ENCODE measurements around the gene MAP3K5. TPM values are rescaled to one million over a fixed set of nuclear protein-coding genes. Genes with fewer than 3 reads are reported as not detected.

The MAP3K5 gene
- total and polyA plus RNA-seq, 4 experiments from 2014 or later = 7.3 to 31.7 (median 28.8) TPM

DNA sequence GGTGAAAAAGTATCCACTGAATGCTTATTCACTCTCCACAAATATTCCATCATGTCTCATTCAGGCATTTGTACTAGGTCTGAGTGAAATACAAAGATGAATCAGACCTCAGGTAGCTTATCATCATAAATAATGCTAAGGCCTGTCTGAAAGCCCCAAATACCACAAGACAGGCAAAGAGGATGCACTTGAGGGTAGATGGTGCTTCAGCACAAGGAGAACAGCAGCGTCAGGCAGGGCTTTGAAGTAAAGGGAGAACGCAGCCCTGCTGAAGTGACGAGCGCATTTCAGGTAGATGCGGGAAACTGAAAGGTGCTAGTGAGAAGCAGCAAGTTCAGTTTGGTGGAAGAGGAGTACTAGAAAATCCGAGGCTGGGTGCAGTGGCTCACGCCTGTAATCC is 38.7 kb downstream of the MAP3K5 start:
- peak; percentile 80 to 91 (median 87) for DNase-seq
- Mint-ChIP-seq H3K36me3 (peaks cover 0 to 5% of the 10 kb centered on the region in 2 donors), H3K4me3 (peak overlapping the region; percentile 52 to 81 (median 66)), H3K4me1 (peaks cover 66 to 83% (median 78%) of the 10 kb centered on the region in 4 donors), H3K9me3 (no peaks in the 10 kb centered on the region), H3K27me3 (no peaks in the 10 kb centered on the region), H3K27ac (peak overlapping the region; percentile 79 to 97 (median 95))
- Histone ChIP-seq H3K9me3 (ENCODE audit: control insufficient read depth in 1 of 2, low read length in 2 of 2) (no peaks in the 10 kb centered on the region), H3K4me1 (ENCODE audit: insufficient read depth, low read length) (peaks cover 80% of the 10 kb centered on the region), H3K36me3 (ENCODE audit: insufficient read depth, low read length) (no peaks in the 10 kb centered on the region), H3K4me3 (ENCODE audit: low read length in 2 of 2) (no peak overlapping the region), H3K27me3 (ENCODE audit: insufficient read depth, low read length) (no peaks in the 10 kb centered on the region), H3K27ac (ENCODE audit: low read depth, low read length) (peak overlapping the region; percentile 51)
- CTCF ChIA-PET (ENCODE audit: partially characterized antibody) = interaction anchor here (0.7 to 6.1 kb wide), 8 partner anchors 10 to 109 kb away, joined by 3 to 101 read pairs (median 8); partner anchors contain the start of gene MAP3K5
- POLR2A ChIA-PET (ENCODE audit: partially characterized antibody) = interaction anchor here (0.9 to 13.2 kb wide), 12 partner anchors 10 to 1255 kb away, joined by 3 to 249 read pairs (median 4); partner anchors contain the start of genes AHI1, BCLAF1, MAP3K5 and PEX7
- intact Hi-C loops (cut with micrococcal nuclease) = loop anchor here (1.0 to 5.0 kb wide), 5 partner anchors 11 to 111 kb away; partner anchors contain the start of gene MAP3K5

DNA sequence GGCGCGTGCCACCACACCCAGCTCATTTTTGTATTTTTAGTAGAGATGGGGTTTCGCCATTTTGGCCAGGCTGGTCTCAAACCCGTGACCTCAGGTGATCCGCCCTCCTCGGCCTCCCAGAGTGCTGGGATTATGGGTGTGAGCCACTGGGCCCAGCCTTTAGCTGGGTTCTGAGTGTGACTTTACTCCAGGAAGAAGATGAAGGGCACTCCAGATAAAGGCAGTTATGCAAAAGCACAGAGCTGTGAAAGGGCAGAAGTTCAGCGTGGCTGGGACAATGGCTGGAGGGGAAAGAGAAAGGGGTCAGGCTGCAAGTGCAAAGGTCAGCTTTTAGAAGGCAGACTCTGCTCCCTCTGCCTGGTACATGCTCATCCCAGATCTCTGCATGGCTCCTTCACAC is 39.7 kb downstream of the MAP3K5 start:
- intact Hi-C loops (cut with micrococcal nuclease) = loop anchor here (5.0 kb wide), 1 partner anchor 110 kb away; no protein-coding TSS in a partner anchor
- POLR2A ChIA-PET (ENCODE audit: partially characterized antibody) = interaction anchor here (0.9 to 13.2 kb wide), 13 partner anchors 9 to 137 kb away, joined by 3 to 249 read pairs (median 4); partner anchors contain the start of gene MAP3K5
- peaks cover 0 to 5% of the 10 kb centered on the region in 2 donors for H3K36me3 Mint-ChIP-seq
- Histone ChIP-seq H3K9me3 (ENCODE audit: control insufficient read depth in 1 of 2, low read length in 2 of 2) (no peaks in the 10 kb centered on the region), H3K36me3 (ENCODE audit: insufficient read depth, low read length) (no peaks in the 10 kb centered on the region), H3K27me3 (ENCODE audit: insufficient read depth, low read length) (no peaks in the 10 kb centered on the region), H3K4me1 (ENCODE audit: insufficient read depth, low read length) (peaks cover 90% of the 10 kb centered on the region), H3K4me3 (ENCODE audit: low read length in 2 of 2) (peak overlapping the region in 1 of 2 donors; percentile 12), H3K27ac (ENCODE audit: low read depth, low read length) (peak overlapping the region; percentile 51)
- H3K4me1 Mint-ChIP-seq = peaks cover 69 to 93% (median 84%) of the 10 kb centered on the region in 4 donors
- no peaks in the 10 kb centered on the region for H3K9me3 Mint-ChIP-seq
- no peaks in the 10 kb centered on the region for H3K27me3 Mint-ChIP-seq
- peak overlapping the region in 7 of 8 donors; percentile 22 to 91 (median 69) for H3K4me3 Mint-ChIP-seq
- CTCF ChIA-PET (ENCODE audit: partially characterized antibody) = interaction anchor here (0.9 to 6.1 kb wide), 10 partner anchors 8 to 108 kb away, joined by 3 to 101 read pairs (median 4); partner anchors contain the start of gene MAP3K5
- H3K27ac Mint-ChIP-seq = peak overlapping the region; percentile 79 to 97 (median 91)
- no peak for DNase-seq

DNA sequence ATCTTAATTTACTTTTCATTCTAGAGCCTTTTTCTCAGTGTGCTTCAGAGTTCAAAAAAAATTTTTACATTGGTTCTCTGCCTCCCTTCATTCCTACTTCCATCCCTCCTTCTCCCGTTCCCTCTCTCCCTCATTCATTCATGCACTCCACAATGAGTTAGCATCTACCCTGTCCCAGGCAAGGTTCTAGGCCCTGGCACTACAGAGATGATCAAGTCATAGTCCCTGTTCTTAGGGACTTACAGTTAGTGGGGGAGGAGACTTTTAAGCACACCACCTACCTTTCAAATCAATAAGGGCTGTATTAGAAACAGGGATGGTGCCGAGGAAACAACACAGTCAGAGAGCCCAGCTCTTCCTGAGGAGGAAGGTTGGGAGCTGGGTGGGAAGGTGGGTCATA is 40.3 kb downstream of the MAP3K5 start:
- Histone ChIP-seq H3K4me1 (ENCODE audit: insufficient read depth, low read length) (peaks cover 92% of the 10 kb centered on the region), H3K9me3 (ENCODE audit: control insufficient read depth in 1 of 2, low read length in 2 of 2) (no peaks in the 10 kb centered on the region), H3K27me3 (ENCODE audit: insufficient read depth, low read length) (no peaks in the 10 kb centered on the region), H3K27ac (ENCODE audit: low read depth, low read length) (peak overlapping the region; percentile 51), H3K36me3 (ENCODE audit: insufficient read depth, low read length) (no peaks in the 10 kb centered on the region), H3K4me3 (ENCODE audit: low read length in 2 of 2) (peak overlapping the region; percentile 23 to 40)
- ChIA-PET POLR2A (ENCODE audit: partially characterized antibody) (interaction anchor here (0.5 to 13.2 kb wide), 9 partner anchors 12 to 577 kb away, joined by 3 to 249 read pairs (median 4); partner anchors contain the start of gene MAP3K5), CTCF (ENCODE audit: partially characterized antibody) (interaction anchor here (0.9 to 6.1 kb wide), 9 partner anchors 9 to 108 kb away, joined by 3 to 101 read pairs (median 5); partner anchors contain the start of gene MAP3K5)
- no peak for DNase-seq
- Mint-ChIP-seq H3K4me1 (peaks cover 69 to 95% (median 86%) of the 10 kb centered on the region in 4 donors), H3K9me3 (no peaks in the 10 kb centered on the region), H3K27ac (peak overlapping the region; percentile 79 to 97 (median 91)), H3K27me3 (no peaks in the 10 kb centered on the region), H3K36me3 (peaks cover 0 to 5% of the 10 kb centered on the region in 2 donors), H3K4me3 (peak overlapping the region; percentile 59 to 91 (median 75))
- intact Hi-C loops (cut with micrococcal nuclease) = loop anchor here (5.0 kb wide), 1 partner anchor 110 kb away; no protein-coding TSS in a partner anchor

DNA sequence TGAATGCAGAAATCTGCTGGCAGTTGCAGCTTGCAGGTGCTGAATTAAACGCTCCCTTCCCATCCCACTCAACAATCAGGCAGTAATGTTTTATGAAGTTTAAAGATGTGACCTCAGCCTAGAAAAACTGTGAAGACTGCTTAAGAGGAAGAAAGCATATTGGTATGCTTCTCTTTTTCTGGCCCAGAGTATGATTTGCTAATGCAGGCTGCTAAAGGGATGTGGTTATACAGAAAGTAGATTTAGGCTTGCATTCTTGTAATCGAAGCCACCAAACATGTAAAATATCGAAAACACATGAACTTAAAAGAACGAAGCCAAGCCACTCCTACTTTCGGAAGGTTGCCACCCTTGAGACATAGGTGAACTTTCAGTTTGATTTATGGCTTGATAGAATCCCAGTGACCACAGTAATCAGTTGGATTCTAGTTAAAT is 40.7 kb downstream of the MAP3K5 start:
- H3K36me3 Mint-ChIP-seq = peaks cover 0 to 5% of the 10 kb centered on the region in 2 donors
- Histone ChIP-seq H3K9me3 (ENCODE audit: control insufficient read depth in 1 of 2, low read length in 2 of 2) (no peaks in the 10 kb centered on the region), H3K27me3 (ENCODE audit: insufficient read depth, low read length) (no peaks in the 10 kb centered on the region), H3K36me3 (ENCODE audit: insufficient read depth, low read length) (no peaks in the 10 kb centered on the region), H3K4me3 (ENCODE audit: low read length in 2 of 2) (peak overlapping the region in 1 of 2 donors; percentile 23), H3K27ac (ENCODE audit: low read depth, low read length) (peak overlapping the region; percentile 51), H3K4me1 (ENCODE audit: insufficient read depth, low read length) (peaks cover 90% of the 10 kb centered on the region)
- peak overlapping the region; percentile 59 to 91 (median 75) for H3K4me3 Mint-ChIP-seq
- no peaks in the 10 kb centered on the region for H3K27me3 Mint-ChIP-seq
- intact Hi-C loops (cut with micrococcal nuclease) = loop anchor here (5.0 kb wide), 1 partner anchor 109 kb away; no protein-coding TSS in a partner anchor
- CTCF ChIA-PET (ENCODE audit: partially characterized antibody) = interaction anchor here (1.1 to 6.1 kb wide), 5 partner anchors 28 to 107 kb away, joined by 3 to 101 read pairs (median 6); partner anchors contain the start of gene MAP3K5
- POLR2A ChIA-PET (ENCODE audit: partially characterized antibody) = interaction anchor here (0.5 to 13.2 kb wide), 6 partner anchors 12 to 578 kb away, joined by 3 to 249 read pairs (median 4); partner anchors contain the start of gene MAP3K5
- H3K27ac Mint-ChIP-seq = peak overlapping the region; percentile 79 to 97 (median 91)
- no peaks in the 10 kb centered on the region for H3K9me3 Mint-ChIP-seq
- DNase-seq = peak; percentile 42 to 76 (median 62)
- H3K4me1 Mint-ChIP-seq = peaks cover 66 to 94% (median 83%) of the 10 kb centered on the region in 4 donors

- Mint-ChIP-seq H3K36me3 (peaks cover 0 to 5% of the 10 kb centered on the region in 2 donors), H3K4me1 (peaks cover 65 to 94% (median 82%) of the 10 kb centered on the region in 4 donors), H3K27me3 (no peaks in the 10 kb centered on the region), H3K4me3 (peak overlapping the region; percentile 59 to 91 (median 75)), H3K9me3 (no peaks in the 10 kb centered on the region), H3K27ac (peak overlapping the region; percentile 79 to 97 (median 91))
- intact Hi-C loops (cut with micrococcal nuclease) = loop anchor here (5.0 kb wide), 1 partner anchor 109 kb away; no protein-coding TSS in a partner anchor
- no peaks in the 10 kb centered on the region for H3K9me3 ChIP-seq (ENCODE audit: control insufficient read depth in 1 of 2, low read length in 2 of 2)
- ChIA-PET CTCF (ENCODE audit: partially characterized antibody) (interaction anchor here (0.7 to 1.3 kb wide), 2 partner anchors 9 to 41 kb away, joined by 3 to 6 read pairs; partner anchors contain the start of gene MAP3K5), POLR2A (ENCODE audit: partially characterized antibody) (interaction anchor here (1.0 to 13.2 kb wide), 2 partner anchors 38 to 52 kb away, joined by 3 to 249 read pairs; partner anchors contain the start of gene MAP3K5)
- H3K36me3 ChIP-seq (ENCODE audit: insufficient read depth, low read length) = no peaks in the 10 kb centered on the region
- H3K4me1 ChIP-seq (ENCODE audit: insufficient read depth, low read length) = peaks cover 84% of the 10 kb centered on the region
- no peaks in the 10 kb centered on the region for H3K27me3 ChIP-seq (ENCODE audit: insufficient read depth, low read length)
- H3K27ac ChIP-seq (ENCODE audit: low read depth, low read length) = peak overlapping the region; percentile 51
- H3K4me3 ChIP-seq (ENCODE audit: low read length in 2 of 2) = peak overlapping the region in 1 of 2 donors; percentile 23
- no peak for DNase-seq
These were observed 41.4 kb downstream of the MAP3K5 start for GRCh38 chr6:136750696-136751521.

GRCh38 chr6:136749359-136749997 is 42.8 kb downstream of the MAP3K5 start:
- ChIA-PET CTCF (ENCODE audit: partially characterized antibody) (interaction anchor here (12.5 kb wide), 1 partner anchor 41 kb away, joined by 156 read pairs; the partner anchor contains the start of gene MAP3K5), POLR2A (ENCODE audit: partially characterized antibody) (interaction anchor here (13.2 kb wide), 1 partner anchor 39 kb away, joined by 249 read pairs; the partner anchor contains the start of gene MAP3K5)
- intact Hi-C loops (cut with micrococcal nuclease) = no loop called here
- Mint-ChIP-seq H3K4me3 (peak overlapping the region in 4 of 8 donors; percentile 15 to 48 (median 34)), H3K4me1 (peaks cover 62 to 95% (median 78%) of the 10 kb centered on the region in 4 donors), H3K36me3 (peaks cover 0 to 3% of the 10 kb centered on the region in 2 donors), H3K27ac (peak overlapping the region; percentile 58 to 97 (median 88)), H3K27me3 (no peaks in the 10 kb centered on the region), H3K9me3 (no peaks in the 10 kb centered on the region)
- Histone ChIP-seq H3K27me3 (ENCODE audit: insufficient read depth, low read length) (no peaks in the 10 kb centered on the region), H3K36me3 (ENCODE audit: insufficient read depth, low read length) (no peaks in the 10 kb centered on the region), H3K27ac (ENCODE audit: low read depth, low read length) (peak overlapping the region; percentile 51), H3K9me3 (ENCODE audit: control insufficient read depth in 1 of 2, low read length in 2 of 2) (no peaks in the 10 kb centered on the region), H3K4me1 (ENCODE audit: insufficient read depth, low read length) (peaks cover 79% of the 10 kb centered on the region), H3K4me3 (ENCODE audit: low read length in 2 of 2) (no peak overlapping the region)
- DNase-seq = no peak
